DMS153 treated with DMSO at 0.1 percent for 48 hours (cell line): Measurements from ENCODE around the gene IGSF3.
A peak's percentile ranks its signal among the peaks of the same experiment; 100 is the strongest.
"Not testable (repeated sequence)": the region's sequence is repeated elsewhere in the genome, so short reads cannot be mapped to it uniquely, and the experiment has no call there.

Experiments
- DNase-seq: peaks from one replicate; lab custom pipeline; 2025; ENCODE audit not compliant: unreplicated experiment; lab: John Stamatoyannopoulos, UW

The IGSF3 gene

DNA sequence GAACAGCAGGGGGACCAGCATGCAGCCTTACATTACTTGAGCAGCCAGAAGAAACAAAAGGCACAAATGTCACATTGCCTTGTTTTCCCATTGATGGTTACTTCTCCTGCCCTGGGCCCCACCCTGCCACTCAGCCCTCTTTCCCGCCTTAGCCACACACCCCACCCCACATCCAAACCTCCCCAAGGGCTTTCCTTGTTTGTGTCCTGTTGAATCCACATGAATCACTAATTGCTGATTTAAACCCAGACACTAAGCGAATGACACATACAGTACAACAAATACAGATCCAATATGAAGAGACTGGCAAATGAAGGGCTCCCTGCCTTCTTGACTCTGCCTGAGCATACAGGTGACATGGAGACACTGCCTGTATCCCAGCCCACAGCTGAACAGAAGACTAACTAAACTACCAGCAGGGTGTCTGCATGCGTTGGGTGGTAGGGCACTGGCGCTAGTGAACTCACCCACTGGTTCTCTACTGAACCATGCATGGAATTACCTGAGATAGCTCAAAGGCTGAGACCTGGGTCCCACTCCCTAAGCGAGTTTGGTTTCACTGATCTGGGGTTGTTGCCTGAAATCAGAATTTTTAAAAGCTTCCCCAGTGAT is 3.1 kb downstream of the IGSF3 start:
- DNase-seq = peak; percentile 15

- DNase-seq = no peak
Measured at GRCh38 chr1:116663821-116664220, 3.7 kb downstream of the IGSF3 start.

DNA sequence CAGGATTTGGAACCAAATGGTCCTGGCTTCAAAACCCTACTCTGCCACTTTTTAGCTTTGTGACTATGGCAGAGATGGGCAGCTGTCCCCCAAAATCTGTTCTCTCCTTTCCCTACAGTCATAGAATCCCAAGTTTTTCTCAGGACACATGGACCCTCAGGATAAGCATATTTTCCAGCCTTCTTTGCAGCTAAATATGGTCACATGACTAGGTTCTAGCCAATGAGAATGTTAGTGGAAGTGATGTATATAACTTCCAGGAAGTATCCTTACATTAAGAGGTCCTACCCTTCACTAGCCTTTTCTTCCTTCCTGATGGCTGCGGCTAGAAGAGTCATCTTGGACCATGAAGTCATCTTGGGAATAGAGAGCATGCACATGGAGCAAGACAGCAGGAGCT is 5.9 kb downstream of the IGSF3 start:
- DNase-seq = no peak

- DNase-seq = not testable (repeated sequence)
Measured at GRCh38 chr1:116658645-116659044, 8.9 kb downstream of the IGSF3 start.

GRCh38 chr1:116657836-116658235 is 9.7 kb downstream of the IGSF3 start:
- not testable (repeated sequence) for DNase-seq

DNA sequence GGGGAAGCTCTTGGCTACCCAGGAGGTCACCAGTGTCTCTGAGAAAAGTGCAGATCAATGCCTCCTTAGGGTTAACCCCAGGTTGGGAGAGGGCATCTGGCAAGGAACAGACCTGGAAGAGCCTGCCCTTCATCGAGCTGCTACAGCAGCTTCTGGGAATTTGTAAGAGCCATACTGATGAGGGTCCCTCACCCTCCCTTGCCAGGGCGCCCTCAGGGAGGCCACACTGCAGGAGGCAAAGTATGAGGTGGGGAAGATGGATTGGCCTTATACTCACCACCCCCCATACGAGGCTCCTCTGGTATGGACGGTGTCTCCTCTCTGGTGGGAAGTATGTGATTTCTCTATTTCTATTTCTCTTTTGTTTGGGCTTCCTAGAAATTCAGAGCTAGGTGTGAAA is 13.2 kb downstream of the IGSF3 start:
- no peak for DNase-seq

- DNase-seq = not testable (repeated sequence)
Measured at GRCh38 chr1:116652598-116652997, 14.9 kb downstream of the IGSF3 start.

DNA sequence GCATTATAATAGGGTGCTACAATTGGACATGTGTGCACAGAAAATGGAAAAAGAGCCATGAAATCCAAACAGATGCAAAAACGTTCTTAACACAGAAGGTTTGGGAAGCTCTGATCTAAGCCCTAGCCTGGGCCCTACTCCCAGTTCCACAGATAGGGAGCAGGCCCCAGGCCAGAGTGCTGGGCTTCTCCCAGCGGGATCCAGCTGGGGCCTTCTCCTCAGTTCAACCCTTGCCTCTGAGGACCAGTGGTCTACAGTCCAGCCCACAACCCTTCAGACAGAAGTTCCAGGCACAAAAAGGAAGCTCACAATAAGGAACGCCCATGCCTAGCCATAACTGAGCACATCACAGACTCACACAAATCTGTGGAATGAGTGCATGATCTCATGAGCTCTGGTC is 16.8 kb downstream of the IGSF3 start:
- not testable (repeated sequence) for DNase-seq

- not testable (repeated sequence) for DNase-seq
Measured at GRCh38 chr1:116649041-116649440, 18.5 kb downstream of the IGSF3 start.

DNA sequence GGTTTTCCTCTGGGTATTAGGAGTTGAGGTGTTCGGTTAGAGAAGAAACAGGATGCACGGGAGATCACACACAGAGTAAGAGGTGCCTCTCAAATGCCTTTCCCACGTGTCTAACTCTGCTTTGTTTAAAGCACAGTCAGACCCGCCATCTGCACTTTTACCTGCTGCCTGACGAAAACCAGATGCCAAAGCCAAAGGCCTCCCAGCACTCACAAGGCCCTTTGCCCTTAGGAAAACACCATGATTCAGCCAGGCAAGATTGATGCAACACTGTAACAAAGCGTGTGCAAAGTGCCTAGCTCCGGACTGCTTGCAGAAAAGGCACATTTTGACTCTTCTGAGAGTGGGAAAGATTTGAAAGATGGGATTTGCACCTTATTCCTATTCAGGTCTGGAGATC is 19.2 kb downstream of the IGSF3 start:
- not testable (repeated sequence) for DNase-seq

- not testable (repeated sequence) for DNase-seq
Measured at GRCh38 chr1:116647186-116647585, 20.3 kb downstream of the IGSF3 start.

- not testable (repeated sequence) for DNase-seq
Measured at GRCh38 chr1:116646673-116647170, 20.8 kb downstream of the IGSF3 start.

GRCh38 chr1:116645802-116646672 is 21.5 kb downstream of the IGSF3 start:
- not testable (repeated sequence) for DNase-seq

GRCh38 chr1:116644993-116645392 is 22.5 kb downstream of the IGSF3 start:
- DNase-seq = not testable (repeated sequence)

DNA sequence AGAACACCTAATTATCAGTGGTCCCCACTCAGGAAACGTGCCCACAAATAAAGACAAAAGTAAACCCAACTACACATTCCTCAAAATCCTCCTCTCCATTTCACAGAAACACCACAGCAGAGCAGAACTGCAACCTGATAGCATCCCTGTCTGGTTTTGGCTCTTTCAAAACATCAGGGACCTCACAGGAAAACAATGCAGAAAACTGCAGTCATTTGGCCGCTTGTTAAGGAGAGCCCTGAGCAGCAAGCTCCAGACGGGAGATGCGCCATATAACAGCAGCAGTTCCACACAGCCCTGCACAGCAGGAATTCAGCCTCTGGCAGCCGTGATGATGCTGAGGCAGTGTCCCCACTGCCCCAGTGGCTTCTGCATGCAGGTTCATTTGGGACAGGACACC is 23.4 kb downstream of the IGSF3 start:
- DNase-seq = not testable (repeated sequence)

DNA sequence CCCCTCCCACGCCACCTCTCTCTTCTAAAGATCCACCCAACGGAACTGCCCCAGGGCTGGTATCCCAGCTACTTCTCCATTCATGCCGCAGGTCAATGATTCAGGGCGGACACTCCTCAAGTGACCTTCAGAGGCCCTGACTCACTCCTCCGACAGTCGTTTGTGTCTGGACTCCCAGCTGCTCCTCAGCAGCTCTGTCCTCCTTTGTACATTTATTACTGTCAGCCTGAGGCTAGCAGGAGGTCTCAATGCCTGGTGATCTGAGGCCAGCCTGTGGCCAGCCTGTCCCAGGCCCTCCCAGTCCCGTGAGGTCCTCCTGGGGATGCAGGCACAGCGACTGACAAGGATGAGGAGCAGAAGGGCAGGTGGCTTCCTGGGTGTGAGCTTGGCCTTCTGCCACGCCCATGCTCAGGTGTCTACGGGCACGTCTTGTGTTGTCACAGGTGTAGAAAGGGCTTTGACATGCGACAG is 24.2 kb downstream of the IGSF3 start:
- not testable (repeated sequence) for DNase-seq

DNA sequence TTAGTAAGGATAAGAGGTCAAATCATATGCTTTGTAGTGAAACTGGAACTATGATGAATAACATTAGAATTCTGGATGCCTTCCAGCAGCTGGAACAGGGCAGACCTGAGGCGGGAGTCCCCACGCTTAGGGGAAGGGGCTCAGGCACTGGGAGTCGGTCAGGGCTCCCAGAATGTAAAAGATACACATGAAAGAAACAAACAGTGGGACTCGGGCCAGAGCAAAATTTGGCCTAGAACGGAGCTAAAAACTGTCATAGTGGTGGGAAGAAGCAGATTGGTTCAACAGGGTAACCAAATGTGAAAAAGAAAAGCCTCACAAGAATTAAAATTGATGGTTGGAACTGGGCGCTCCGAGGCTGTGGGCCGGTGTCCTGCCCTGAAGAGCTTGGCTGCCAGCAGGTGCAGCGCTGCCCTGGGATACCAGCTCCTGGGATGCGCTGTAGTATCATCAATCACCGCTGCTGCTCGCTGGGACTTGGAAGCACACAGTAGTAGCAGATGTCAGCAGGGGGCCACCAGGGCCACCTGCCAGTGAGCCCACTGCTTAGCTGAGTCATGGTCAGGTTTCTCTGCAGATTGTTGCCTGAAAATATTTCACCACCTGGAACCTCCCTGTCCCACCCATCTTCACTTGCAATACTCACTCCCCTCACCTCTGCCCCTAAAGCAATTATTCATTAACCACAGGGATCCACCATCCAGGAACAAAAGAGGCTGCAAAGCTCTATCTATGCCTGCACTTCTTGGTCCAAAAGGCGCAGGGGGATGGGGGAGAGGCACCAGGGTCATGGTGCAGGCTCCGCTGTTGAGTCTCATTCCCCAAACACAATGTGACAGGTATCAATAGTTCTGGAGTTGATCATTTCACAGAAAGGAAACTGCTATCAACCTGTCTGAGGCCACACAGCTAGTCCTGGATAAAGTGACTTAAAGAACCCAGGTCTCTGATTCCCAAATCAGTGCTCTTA is 24.9 kb downstream of the IGSF3 start:
- not testable (repeated sequence) for DNase-seq

- DNase-seq = not testable (repeated sequence)
Measured at GRCh38 chr1:116637583-116637982, 29.9 kb downstream of the IGSF3 start.

DNA sequence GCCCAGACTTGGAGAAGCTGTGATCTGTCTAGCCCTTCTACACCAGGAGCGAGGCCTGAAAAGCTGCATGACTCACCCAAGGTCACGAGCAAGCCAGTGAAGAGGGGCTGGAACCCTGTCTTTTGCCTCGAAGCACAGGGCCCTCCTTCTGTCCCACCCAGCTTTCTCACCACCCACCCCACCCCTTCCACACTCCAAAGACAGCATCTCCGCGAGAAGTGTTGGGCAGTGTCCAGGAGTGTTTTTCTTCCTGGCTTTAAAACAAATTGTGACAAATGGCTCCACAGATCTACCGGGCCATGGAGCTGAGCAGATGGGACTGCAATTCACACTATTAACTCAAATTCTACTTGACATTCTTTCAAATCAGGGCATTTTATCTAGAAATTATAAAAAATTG is 30.9 kb downstream of the IGSF3 start:
- not testable (repeated sequence) for DNase-seq

- not testable (repeated sequence) for DNase-seq
Measured at GRCh38 chr1:116634386-116634785, 33.1 kb downstream of the IGSF3 start.
